ENCODE data around the gene CPNE2.

Gene CPNE2

DNA sequence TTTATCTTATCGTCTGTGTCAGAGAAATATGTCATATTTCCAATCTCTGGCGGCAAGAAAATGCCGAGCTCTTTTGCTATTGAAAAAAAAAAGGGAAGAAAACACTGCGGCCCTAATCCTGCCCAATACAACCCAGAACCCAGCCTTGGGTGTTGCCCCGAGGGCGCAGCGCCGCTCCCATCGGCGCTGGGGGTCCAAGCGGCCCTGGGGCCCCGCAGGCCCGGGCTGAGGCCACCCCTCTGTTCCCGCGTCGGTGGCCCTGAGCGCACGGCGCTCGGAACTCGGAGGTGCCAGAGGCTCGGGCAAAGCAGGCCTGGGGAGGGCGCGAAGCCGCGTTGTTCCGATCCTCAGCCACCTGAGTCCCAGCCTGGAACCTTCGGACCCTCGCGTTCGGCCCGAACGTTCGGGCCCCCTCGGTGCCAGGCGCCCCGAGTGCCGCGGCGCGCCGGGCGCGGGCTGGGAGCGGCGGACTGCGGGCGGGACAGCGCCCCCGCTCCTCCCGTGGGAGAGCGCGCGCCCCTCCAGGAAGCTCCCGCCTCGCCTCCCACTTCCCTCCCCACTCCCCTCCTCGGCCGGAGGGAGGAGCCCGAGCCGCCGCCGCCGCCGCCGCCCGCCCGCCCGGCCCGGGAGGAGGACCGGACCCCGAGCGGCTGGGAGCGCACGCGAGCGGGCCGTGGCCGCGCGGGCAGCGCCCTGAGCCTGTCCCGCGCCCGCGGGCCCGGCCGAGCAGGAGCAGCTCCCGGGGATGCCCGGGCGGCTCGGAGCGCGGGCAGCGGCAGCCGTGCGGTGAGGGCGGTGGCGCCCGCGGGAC is at the start of gene CPNE2:
TSS of gene CPNE2 (plus strand) at position 609 of the 811 bp plus-strand sequence. CDS start 18,160 bp downstream, outside the sequence.
- in situ Hi-C loops (cut with MboI; ENCODE audit: low sequenced_read_pairs, unreplicated experiment) = loop anchor here (10.0 to 25.0 kb wide), 2 partner anchors 73 to 320 kb away; partner anchors contain the start of gene CCL17
- DNase-seq (ENCODE audit: low spot score) = peak; percentile 84
- TF ChIP-seq CTCF (IDR thresholded peaks at IDR 0.05; ENCODE audit: borderline replicate concordance, control extremely low read depth, extremely low read depth, insufficient read depth, missing control alignments) = no peak

DNA sequence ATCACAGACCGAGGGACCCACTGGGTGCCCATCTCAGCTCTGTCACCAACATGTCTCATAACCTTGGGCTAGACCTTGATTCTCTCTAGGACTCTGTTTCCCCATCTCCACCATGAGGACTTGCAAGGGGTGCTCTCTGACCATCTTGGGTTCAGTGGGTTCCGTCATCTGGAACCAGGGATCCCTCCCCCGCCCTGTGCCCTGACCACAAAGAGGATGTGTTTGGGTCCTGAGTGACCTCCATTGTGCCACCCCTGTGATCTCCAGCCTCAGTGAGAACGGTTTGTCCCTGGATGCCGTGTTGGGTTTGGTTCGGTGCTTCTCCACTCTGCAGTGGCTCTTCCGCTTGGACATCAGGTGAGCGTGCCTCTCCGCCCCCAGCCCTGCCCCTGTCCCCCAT is 49.1 kb upstream of the CPNE2 start:
- no peak for TF ChIP-seq CTCF (IDR thresholded peaks at IDR 0.05; ENCODE audit: borderline replicate concordance, control extremely low read depth, extremely low read depth, insufficient read depth, missing control alignments)
- in situ Hi-C loops (cut with MboI; ENCODE audit: low sequenced_read_pairs, unreplicated experiment) = loop anchor here (10.0 kb wide), 2 partner anchors 78 to 178 kb away; partner anchors contain the start of genes CETP and SLC12A3
- no peak for DNase-seq (ENCODE audit: low spot score)

DNA sequence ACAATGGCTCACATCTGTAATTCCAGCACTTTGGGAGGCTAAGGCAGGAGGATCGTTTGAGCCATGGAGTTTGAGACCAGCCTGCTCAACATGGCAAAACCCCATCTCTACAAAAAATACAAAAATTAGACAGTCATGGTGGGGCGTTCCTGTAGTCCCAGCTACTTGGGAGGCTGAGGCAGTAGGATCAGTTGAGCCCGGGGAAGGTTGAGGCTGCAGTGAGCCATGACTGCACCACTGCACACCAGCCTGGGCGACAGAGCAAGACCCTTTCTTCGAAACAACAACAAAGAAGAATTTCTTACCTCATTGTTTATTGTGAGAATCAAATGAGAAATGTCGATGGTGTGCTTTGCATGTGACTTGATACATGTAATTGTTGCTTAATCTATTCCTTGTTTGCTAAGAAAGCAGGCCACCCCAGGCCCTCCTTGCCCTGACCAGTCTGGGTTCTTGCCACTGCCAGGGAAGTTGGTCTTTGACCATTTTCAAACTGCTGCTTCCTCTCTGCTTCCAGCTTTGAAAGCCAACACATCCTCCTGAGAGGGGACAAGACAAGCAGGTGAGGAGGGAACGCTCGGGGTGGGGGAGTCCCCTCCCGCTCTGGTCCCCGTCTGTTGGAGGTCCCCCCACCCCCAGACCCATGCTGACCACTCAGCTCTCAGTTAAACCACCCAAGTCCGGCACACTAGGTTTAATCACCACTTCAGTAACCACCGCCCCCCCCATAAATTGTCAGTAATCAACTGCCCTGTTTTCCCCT is 47.3 kb upstream of the CPNE2 start:
- TF ChIP-seq CTCF (IDR thresholded peaks at IDR 0.05; ENCODE audit: borderline replicate concordance, control extremely low read depth, extremely low read depth, insufficient read depth, missing control alignments) = no peak
- DNase-seq (ENCODE audit: low spot score) = peak; percentile 59
- in situ Hi-C loops (cut with MboI; ENCODE audit: low sequenced_read_pairs, unreplicated experiment) = loop anchor here (10.0 kb wide), 2 partner anchors 80 to 180 kb away; partner anchors contain the start of genes CETP and SLC12A3

- peak; percentile 83 for DNase-seq (ENCODE audit: low spot score)
- in situ Hi-C loops (cut with MboI; ENCODE audit: low sequenced_read_pairs, unreplicated experiment) = loop anchor here (10.0 kb wide), 2 partner anchors 81 to 181 kb away; partner anchors contain the start of genes CETP and SLC12A3
- peak; percentile 81 for TF ChIP-seq CTCF (IDR thresholded peaks at IDR 0.05; ENCODE audit: borderline replicate concordance, control extremely low read depth, extremely low read depth, insufficient read depth, missing control alignments)
Observed at GRCh38 chr16:57045694-57046381, 46.5 kb upstream of the CPNE2 start.

- no peak for TF ChIP-seq CTCF (IDR thresholded peaks at IDR 0.05; ENCODE audit: borderline replicate concordance, control extremely low read depth, extremely low read depth, insufficient read depth, missing control alignments)
- no peak for DNase-seq (ENCODE audit: low spot score)
- in situ Hi-C loops (cut with MboI; ENCODE audit: low sequenced_read_pairs, unreplicated experiment) = loop anchor here (10.0 kb wide), 2 partner anchors 83 to 183 kb away; partner anchors contain the start of genes CETP and SLC12A3
Observed at GRCh38 chr16:57048095-57048494, 44.3 kb upstream of the CPNE2 start.

DNA sequence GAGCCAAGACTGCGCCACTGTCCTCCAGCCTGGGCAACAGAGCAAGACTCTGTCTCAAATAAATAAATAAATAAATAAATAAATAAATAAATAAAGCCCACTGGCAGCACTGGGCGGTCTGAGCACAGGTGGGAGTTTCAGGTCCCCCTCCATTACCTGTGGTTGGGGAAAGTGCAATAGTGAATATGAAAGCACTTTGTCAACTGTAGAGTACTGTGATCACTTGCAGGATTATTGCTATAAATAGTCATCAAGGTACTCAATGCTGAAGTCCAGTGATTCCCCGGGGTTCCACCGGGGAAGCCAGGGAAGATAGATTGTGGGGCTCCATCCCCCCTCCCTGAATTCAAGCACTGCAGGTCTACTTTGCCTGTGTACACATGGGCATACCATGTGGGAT is 42.7 kb upstream of the CPNE2 start:
- TF ChIP-seq CTCF (IDR thresholded peaks at IDR 0.05; ENCODE audit: borderline replicate concordance, control extremely low read depth, extremely low read depth, insufficient read depth, missing control alignments) = no peak
- DNase-seq (ENCODE audit: low spot score) = peak; percentile 76
- in situ Hi-C loops (cut with MboI; ENCODE audit: low sequenced_read_pairs, unreplicated experiment) = loop anchor here (10.0 kb wide), 2 partner anchors 85 to 185 kb away; partner anchors contain the start of genes CETP and SLC12A3
